Dermis microvascular lymphatic vessel endothelial cell (primary cell): ENCODE data around the gene CAMKK1. TPM values are rescaled to one million over a fixed set of nuclear protein-coding genes. Genes with fewer than 3 reads are reported as not detected.
A peak's percentile ranks its signal among the peaks of the same experiment; 100 is the strongest.
"Not testable (repeated sequence)": the region's sequence is repeated elsewhere in the genome, so short reads cannot be mapped to it uniquely, and the experiment has no call there.

Experiments used
- DNase-seq, 2 donors: peaks; one replicate each; pipeline versions ENCODE4 v3.0.0 to v3.0.0-alpha.2; 2010; ENCODE audit warnings: low read depth in 2 of 2
- total RNA-seq: library from RNA; depleted of rRNA; stranded (reverse); fragments of >200 nt; gene quantifications from 2 replicates; pipeline ENCODE4 v1.2.1, GENCODE V29; 2014

The CAMKK1 gene
- total RNA-seq, 1 donor from 2014 or later, result 0.64 TPM

DNA sequence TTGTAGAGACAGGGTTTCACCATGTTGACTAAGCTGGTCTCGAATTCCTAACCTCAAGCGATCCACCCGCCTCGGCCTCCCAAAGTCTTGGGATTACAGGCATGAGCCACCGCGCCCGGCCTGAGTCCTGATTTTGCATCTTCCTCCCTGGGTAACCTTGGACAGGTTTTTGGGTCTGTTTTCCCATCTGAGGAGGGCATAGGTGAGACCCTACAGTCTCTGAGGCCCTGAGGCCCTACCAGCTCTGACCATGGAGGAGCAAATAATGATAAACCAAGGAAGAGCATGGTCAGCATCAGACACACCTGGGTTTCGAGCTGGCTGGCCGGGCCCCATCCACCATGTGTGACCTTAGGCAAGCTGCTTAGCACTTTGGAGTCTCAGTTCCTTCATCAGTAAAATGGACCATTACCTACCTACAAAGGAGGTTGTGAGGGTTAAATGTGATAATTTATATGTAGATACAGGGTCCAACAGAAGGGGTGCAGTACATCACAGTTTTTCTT is 45.6 kb downstream of the CAMKK1 start:
- no peak for DNase-seq

DNA sequence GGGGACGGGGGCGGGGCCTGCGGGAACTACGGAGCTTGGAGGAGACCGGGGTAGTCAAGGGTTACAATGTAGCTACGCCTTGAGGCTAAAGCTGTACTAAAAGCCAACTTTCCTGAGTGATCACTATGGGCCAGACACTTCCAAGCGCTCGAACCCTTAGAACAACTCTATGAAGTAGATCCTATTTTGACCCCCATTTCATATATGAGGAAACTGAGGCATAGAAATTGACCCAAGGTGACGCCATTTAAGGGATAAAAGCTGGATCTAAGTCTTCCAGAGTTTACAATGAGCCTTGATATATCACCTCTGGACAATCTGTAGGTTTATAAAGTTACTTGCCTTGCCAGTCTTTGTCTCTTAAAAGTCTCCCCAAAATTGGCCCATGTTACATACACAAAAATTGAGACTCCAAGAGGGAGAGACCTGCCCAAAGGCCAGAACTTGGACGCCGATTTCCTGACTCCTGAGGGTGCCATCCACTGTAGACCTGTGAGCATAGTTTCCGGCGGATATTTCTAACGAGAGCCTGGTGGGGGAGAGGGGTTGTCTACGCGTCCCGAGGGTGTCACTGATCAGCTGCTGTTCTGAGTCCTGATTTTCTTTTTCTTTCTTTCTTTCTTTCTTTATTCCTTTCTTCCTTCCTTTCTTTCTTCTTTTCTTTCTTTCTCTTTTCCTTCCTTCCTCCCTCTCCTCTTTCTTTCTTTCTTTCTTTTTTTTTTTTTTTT is 46.3 kb downstream of the CAMKK1 start:
- no peak for DNase-seq

DNA sequence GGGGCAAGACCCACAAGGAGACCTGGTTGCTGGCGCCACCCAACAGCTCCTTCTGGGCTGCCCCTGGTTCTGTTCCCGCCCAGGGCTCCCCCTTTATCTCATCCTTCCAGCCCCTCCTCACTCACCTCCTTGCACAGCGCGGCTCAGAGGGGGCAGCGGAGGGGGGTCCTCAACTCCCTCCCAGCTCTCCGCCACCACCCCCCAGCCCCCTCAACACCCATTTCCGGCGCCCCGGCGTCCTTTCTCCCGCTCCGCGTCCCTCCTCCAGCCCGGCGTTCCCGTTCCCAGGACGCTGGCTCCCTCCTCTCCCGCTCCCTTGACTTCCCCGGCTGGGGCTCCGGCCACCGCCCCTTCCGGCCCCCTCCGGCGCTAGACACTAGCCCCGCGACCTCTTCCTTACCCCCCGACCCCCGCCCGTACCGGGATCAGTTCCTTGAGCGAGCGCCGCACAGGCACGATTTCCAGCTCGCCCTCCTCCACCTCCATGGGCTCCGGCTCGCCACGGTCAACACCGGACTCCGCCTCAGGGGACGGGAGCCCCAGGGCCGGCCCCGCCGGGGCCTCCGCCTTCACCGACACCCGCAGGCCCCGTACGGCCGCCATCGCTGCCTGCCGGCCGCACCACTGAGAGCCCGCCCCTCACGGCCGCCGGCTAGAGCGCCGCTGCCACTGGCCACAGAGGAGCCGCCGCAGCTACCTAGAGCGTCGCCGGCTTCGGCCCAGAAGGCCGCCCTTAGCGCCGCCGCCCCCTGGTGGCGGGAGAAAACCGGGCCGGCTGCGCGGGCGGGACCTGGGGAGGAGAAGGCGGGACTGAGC is 47.0 kb downstream of the CAMKK1 start, which contains the start of gene NCBP3:
NCBP3 (minus strand) TSS at position 626 of the 816 bp plus-strand sequence; CDS start at position 603, 23 bp downstream.
- DNase-seq, result peak; percentile 83 to 95

DNA sequence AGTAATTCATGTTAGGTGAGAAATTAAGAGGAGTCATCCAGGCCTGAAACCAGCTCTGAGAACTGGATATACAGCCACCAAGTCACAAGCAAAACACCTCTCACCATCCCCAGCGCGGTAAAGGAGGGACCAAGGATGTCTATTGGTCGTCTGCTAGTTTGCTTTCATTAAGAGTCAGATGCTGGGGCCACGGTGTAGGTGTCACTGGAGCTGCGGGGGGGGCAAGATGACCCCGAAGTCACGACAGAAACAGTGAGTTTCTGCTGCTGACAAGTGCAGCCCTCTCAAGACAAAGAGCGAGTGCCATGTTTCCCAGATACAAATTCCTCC is 47.6 kb downstream of the CAMKK1 start:
- peak in 1 of 2 donors; percentile 17 for DNase-seq

DNA sequence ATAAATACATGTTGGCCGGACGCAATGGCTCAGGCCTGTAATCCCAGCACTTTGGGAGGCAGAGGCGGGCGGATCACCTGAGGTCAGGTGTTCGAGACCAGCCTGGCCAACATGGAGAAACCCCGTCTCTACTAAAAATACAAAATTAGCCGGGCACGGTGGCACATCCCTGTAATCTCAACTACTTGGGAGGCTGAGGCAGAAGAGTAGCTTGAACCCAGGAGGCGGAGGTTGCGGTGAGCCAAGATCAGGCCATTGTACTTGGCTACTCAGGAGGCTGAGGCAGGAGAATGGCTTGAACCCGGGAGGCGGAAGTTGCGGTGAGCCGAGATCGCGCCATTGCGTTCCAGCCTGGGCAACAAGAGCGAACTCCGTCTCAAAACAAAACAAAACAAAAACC is 48.3 kb downstream of the CAMKK1 start:
- not testable (repeated sequence) for DNase-seq

DNA sequence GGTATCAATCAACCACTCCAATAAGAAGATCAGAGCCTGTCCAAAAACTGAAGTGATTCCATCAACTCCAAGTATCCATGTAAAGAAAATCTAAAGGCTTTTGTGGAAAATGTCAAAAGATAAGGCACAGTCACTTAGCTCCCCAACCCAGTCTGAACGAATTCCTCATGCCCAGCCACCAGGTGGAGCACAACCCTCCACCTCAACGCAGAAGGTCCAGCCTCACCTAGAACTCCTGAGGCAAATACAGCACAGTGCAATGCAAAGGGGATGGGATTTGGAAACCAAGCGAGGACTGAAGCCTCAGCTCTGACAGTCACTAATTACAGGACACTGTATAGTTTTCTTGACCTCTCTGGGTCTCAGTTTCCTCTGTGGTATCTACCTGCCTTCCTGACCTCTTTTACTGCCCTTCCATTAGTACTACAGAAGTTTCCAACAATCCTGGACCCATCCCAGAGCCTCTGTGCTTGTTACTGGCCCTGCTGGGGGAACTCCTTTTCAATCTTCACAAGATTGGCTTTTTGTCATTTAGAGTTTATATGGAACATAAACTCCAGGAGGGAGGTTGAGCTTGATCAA is 48.8 kb downstream of the CAMKK1 start:
- peak; percentile 35 to 56 for DNase-seq

DNA sequence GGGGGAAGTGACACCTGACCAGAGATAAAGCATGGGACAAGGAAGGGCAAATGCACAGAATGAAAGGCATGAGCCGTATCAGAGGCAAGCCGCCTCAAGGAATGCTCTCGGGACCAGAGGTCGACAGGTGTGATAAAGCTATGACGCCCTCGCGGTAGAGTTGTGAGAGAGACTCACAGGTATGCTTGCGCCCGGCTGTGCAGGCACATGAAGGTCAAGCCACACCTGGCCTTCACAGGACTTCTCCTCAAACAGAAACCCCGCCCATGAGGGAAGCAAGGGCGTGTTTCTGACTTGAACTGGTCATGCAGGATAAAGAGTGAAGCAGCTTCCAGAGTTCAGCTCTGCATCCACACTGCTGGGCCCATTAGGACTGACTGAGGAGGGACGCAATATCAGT is 54.6 kb downstream of the CAMKK1 start:
- no peak for DNase-seq

DNA sequence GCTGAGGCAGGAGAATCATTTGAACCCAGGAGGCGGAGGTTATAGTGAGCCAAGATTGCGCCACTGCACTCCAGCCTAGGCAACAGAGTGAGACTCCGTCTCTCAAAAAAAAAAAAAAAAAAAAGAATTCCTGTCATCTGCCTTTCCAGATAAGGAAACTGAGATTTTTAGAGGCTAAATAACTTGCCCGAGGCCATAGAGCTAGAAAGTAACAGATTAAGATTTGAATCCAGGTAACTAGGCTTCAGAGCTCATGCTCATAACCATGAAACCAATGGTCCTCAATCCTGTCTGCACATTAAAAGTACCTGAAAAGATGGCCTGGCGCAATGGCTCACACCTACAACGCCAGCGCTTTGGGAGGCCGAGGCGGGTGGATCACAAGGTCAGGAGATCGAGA is 56.3 kb downstream of the CAMKK1 start:
- DNase-seq, result no peak

DNA sequence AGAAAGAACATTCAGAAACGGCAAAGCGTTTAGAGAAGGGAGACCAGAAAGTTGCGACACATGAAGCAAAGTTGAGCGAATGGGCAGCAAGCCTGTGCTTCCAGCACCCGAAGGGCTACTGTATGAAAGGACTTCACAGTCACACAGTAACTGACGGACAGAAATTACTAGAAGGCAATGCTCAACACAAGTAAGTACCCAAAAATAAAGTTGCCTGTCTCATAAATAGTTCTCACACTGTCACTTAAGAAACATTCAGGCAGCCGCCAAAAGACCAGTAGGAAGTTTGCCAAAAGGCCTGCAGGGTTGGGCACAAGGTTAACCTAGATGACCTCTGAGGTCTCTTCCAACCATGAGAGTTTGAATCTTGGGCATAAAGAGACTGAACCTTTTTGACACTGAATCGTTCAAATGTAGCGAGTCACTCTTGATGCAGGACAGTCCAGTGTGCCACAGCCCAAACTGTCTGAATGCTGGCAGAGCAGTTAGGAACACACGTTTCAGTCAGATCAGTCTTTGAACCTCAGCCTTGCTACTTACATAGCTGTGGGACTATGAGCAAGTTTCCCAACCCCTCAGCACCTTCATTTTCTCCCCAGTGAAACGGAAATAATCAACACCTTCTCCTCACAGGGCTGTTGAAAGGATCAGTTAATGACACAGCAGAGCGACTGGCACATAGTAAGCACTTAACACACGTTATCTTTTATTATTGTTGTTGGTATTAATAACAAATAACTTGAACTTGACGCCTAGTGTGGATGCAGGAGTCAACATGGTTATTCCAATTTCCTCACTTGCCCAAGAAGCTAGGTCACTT is 57.2 kb downstream of the CAMKK1 start:
- DNase-seq, result no peak

DNA sequence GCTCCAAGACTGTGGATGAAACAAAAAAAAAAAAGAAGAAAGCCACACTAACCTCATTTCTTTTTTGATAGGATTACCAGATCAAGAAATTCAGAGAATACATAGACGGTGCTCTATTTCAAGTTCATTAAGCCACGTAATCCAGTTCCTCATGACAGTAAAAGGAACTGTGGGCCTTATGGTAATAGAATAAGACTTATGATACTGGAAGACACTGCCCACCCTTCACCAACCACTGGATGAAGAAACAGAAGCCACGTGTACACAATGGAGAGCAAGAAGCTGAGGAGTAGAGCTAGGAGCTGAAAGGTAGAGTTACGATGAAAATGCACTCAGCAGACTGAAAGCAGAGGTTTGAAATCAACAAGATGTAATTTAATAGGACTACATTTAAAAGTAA is 58.0 kb downstream of the CAMKK1 start:
- no peak for DNase-seq

DNA sequence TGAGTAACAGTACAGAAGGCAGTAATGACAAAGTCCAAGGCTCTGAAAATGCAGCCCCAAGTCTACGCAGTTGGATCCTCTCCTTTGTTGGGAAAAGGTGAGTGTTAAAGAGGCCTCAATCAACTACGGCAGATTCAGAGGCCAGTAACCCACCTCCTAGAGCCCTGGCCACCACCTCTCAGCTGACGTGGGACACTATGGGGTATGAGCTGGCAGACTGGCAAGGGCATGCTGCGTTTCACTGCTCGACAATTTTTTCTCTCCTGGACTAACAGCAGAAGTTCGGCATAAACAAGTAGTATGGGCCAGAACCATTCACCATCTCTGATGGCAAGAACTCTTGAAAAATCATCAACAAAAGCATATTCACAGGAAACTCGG is 64.0 kb downstream of the CAMKK1 start:
- DNase-seq, result no peak

DNA sequence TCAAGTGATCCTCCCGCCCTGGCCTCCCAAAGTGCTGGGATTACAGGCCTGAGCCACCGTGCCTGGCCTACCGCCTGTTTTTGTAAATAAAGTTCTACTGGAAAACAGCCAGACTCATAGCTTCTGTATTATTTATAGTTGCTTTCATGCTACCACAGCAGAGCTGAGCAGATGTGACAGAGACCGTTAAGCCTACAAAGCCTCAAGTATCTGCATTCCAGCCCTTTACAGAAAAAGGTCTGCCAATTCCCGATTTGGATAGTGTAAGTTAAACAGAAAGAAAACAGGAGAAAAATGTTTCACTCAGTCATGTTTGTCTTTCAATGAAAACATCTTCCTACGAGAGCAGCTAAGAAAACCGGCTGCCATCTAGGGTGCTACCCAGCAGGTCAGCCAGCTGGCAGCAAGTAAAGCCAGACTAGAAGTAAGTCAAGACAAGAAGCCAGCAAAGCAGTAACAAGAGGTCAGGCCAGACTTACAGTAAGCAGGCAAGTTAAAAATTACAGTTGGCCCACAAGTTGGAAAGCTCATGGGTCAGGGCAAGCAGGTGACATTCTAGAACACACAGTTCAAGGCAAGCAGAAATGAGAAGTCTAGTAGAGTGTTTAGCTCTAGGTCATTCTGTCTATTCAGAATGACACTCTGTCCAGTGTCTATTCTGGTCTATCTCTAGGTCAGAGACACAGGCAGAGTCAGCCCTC is 64.6 kb downstream of the CAMKK1 start:
- no peak for DNase-seq

DNA sequence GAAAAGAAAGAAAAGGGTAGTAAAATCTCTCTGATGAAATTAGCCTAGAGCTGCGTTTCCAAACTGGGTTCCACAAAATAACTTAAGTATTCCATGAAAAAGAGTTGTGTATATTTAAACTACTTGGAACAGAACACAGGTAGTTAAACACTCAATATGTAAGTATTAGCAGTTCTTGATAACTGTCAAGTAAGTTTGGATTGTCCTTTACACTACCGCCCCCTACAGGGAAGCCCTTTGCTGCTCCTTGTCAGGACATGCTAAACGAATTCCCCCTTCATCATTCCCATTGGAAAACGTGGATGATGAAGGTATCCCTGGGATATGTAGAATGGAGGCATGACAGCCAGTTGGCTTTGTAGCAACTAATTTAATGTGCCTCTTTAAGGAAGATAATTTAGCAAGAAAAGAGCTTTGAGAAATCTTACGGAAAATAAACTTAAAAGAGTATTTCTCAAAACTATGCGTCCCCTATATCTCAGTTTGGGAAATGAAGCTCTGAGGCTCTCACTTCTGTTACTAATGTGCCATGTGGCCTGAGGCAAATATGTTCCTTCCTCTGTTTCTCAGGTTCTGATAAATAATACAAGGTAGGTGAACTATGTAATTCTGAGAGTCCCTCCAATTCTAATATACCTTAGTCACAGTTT is 65.6 kb downstream of the CAMKK1 start:
- peak; percentile 74 to 84 for DNase-seq

DNA sequence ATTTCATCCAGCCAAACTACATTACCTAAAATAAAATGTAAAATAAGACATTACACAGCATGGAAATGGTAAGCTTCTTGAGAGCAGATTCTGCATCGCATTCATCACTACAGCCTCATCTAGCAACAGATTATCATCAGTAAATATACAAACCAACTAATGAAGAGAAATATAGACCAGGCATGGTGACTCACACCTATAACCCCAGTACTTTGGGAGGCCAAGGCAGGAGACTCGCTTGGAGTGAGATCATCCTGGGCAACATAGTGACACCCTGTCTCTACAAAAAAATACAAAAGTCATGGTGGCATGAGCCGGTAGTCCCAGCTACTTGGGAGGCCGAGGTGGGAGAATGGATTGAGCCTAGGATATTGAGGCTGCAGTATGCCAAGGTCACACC is 66.7 kb downstream of the CAMKK1 start:
- DNase-seq, result no peak

DNA sequence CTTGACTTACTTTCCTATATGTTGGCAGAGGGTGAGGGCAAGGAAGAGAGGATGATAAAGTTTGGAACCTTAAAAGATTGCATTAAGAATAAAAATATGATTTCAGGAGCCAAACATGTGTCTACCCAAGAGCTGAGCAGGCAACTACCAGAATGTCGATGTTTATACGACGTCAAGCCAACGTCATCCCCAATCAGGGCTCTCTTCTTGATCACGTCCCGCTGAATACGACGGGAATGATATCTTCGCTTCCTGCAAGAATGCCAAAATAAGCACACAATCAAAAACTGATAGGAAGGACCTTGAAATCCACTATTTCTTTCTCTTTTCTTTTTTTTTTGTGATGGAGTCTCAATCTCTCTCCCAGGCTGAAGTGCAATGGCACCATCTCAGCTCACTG is 71.8 kb downstream of the CAMKK1 start:
- no peak for DNase-seq

DNA sequence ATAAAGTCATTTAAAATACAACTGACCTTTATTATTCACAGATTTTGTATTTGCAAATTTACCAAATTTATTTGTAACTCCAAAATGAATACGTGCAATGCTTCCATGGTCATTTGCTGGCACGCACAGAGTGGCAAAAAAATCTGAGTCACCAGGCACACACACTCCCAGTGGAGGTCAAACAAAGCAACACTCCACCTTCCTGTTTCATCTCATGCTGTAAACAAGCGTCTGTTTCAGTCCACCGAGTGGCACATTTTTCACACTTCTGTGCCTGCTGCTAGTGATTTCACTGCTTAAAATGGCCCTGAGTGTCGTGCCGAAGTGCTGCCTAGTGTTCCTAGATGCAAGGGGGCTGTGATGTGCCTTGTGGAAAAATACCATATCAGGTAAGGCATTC is 74.1 kb downstream of the CAMKK1 start:
- peak; percentile 89 to 93 for DNase-seq

DNA sequence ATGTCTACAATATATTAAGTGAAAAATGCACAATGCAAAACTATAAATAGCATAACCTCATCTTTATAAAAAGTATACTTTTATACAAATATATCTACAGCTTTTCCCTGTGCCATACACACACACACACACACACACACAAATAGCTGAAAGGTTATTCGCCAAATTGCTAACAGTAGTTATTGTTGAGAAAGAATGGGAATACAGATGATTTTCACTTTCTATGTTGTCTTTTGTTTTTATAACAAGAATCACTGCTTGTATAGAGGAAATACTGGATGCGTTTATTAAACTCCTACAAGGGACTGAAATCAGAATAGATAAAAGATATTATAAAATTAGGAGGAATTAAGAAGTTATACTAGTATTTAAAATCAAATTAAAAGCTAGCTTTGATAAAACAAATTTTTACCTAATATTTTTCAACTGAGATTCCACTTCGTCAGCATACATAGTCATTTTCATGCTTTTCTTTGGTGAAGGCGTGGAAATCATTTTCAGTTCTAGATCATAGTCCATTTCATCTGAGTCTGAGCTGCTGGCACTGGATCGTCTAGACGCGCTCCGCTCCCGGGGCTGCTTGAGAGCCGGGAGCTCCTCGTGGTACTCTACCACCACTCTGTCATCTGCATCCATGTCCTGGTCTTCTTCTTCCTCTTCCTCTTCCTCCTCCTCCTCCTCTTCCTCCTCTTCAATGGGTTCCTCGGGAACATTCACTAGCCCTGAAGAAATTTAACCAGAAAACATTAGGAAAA is 74.8 kb downstream of the CAMKK1 start:
- peak in 1 of 2 donors; percentile 6 for DNase-seq

DNA sequence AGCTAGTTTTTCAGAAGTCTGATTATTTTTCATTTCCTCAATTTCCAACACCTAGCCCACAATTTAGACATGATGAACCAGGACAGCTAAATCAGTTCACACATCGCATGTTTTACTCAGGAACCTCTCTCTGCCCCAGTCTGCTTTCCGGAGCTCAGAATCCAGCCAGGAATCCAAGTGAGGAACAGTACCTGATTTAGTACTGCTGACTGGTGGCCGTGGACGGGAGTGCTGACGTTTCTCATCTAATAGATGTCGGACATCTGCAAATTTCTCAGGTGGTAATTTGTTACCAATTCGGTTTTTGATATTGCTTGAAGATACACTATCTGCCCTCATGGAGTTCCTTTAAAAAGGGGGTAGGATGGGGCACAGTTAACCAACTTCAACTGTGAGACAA is 76.9 kb downstream of the CAMKK1 start:
- DNase-seq, result no peak

DNA sequence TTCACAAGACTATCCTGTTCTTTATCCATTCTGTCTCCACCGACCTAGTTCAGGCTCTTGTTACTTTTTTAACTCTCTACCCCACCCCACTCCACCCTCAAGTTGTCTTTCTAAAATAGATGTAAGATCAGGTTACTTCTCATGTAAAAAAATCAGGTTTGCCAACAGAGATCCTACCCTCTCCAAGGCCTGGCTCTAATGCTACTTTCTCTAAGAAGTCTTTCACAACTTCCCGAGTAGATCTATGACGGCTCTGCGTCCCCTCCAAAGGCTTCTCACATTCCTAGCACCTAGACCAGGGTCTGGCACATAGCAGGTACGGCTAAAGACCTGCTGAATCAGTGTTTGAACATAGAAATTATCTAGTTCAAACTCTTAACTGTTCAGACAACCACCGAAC is 77.7 kb downstream of the CAMKK1 start:
- DNase-seq, result no peak

DNA sequence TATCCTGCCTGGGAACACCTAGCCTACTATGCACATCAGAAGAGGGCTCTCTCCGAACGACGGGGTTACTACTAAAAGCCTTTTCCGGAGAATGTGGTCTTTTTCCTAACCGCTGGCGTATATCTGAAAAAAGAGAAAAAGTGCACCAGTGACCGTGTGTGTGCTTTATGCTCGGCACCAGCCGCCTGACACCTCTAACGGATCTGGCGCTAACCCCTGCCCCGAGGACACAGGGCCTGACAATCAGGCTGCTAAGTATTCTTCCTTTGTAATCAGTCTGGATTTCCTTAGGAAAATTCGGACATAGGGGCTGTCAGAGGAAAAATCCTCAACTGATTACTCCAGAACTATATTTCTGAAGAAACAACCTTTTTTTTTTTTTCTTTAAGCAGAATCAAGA is 78.5 kb downstream of the CAMKK1 start:
- no peak for DNase-seq
